GM20000 (cell line): ENCODE results near the gene APOH.
A peak's percentile ranks its signal among the peaks of the same experiment; 100 is the strongest.

Source experiments
- DNase-seq: peaks from one replicate; pipeline ENCODE4 v3.0.0; 2012; ENCODE audit warnings: low spot score
- CTCF ChIP-seq: IDR thresholded peaks from 2 replicates; pipeline ENCODE4 v1.5.1; 2012; ENCODE audit warnings: mild to moderate bottlenecking, control low read depth; ENCODE audit errors: extremely low read depth, missing control alignments

APOH gene

GRCh38 chr17:66165537-66166123 is 63.6 kb downstream of the APOH start:
- peak; percentile 51 for TF ChIP-seq CTCF
- peak; percentile 52 for DNase-seq
